Measurements from ENCODE around the gene RNU6-7. TPM values are rescaled to one million over a fixed set of nuclear protein-coding genes. Genes with fewer than 3 reads are reported as not detected.

RNU6-7 gene
- total RNA-seq, 1 donor from 2014 or later, result not detected

DNA sequence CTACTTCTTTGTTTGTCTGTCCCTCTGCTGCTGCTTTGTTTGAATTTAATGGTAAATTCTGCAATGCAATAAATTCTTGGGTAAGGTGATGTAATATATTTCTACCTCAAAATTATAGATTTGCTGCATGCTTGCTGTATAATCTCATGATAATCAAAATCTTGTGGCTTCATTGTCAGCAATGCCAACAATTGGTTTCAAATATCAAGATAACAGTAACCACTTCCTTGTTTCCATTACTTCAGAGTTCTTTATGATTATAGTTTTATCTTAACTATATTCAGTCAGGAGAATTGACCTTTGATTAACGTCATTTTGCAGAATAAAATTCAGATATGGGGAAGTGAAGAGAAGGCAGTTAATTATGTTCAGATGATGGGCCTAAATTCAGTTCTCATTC, 31.4 kb downstream of the RNU6-7 start:
- H3K27ac Mint-ChIP-seq (ENCODE audit: unreplicated experiment), result no peak overlapping the region
- TF ChIP-seq, protein P1, sequence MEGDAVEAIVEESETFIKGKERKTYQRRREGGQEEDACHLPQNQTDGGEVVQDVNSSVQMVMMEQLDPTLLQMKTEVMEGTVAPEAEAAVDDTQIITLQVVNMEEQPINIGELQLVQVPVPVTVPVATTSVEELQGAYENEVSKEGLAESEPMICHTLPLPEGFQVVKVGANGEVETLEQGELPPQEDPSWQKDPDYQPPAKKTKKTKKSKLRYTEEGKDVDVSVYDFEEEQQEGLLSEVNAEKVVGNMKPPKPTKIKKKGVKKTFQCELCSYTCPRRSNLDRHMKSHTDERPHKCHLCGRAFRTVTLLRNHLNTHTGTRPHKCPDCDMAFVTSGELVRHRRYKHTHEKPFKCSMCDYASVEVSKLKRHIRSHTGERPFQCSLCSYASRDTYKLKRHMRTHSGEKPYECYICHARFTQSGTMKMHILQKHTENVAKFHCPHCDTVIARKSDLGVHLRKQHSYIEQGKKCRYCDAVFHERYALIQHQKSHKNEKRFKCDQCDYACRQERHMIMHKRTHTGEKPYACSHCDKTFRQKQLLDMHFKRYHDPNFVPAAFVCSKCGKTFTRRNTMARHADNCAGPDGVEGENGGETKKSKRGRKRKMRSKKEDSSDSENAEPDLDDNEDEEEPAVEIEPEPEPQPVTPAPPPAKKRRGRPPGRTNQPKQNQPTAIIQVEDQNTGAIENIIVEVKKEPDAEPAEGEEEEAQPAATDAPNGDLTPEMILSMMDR (IDR thresholded peaks at IDR 0.05; ENCODE audit: unreplicated experiment), result no peak
- no peaks in the 10 kb centered on the region for H3K27me3 Mint-ChIP-seq (ENCODE audit: unreplicated experiment)
- H3K9me3 Mint-ChIP-seq (ENCODE audit: unreplicated experiment), result no peaks in the 10 kb centered on the region
- H3K4me3 Mint-ChIP-seq (ENCODE audit: unreplicated experiment), result no peak overlapping the region
- no peak for DNase-seq (ENCODE audit: low spot score)
- no peaks in the 10 kb centered on the region for H3K36me3 Mint-ChIP-seq (ENCODE audit: low read depth, unreplicated experiment)
- H3K4me1 Mint-ChIP-seq (ENCODE audit: unreplicated experiment), result no peaks in the 10 kb centered on the region

DNA sequence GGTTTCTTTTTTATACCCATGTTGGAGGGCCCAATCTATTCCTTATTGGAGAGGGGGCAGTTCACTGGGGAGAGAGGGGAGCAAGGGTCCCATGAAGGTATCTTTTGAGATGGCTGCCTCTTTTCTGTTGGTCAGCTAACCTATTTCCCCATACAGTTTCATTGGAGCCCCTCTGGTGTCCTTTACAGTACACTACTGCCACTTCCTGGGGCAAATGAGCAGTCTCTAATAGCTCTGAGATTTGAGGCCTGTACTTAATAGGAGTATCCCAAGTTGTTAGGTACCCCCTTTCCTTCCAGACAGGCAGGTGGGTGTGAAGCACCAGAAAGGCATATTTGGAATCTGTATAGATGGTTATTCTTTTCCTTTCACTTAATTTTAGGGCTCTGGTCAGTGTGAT, 42.6 kb downstream of the RNU6-7 start:
- Mint-ChIP-seq H3K27me3 (ENCODE audit: unreplicated experiment) (peaks cover 2% of the 10 kb centered on the region), H3K4me1 (ENCODE audit: unreplicated experiment) (no peaks in the 10 kb centered on the region)

DNA sequence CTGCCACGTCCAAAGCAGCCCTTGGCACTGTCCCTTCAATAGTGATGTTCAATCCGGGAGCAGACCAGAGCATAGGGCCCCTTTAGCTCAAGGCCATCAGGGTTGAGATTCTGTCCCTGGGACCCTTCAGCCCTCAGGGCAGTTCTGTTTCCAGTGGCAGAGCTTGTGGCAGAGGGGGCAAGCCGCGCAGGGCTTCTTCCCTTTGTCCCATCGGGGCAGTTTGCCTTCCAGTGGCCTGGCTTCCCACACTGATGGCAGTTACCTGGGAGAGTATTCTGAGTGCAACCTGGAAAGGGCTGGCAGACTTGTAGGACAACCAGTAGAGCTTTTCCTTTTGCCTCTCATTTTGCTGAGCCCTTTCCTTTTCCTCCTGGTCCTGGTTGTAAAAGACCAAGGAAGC, 44.9 kb downstream of the RNU6-7 start:
- H3K4me3 Mint-ChIP-seq (ENCODE audit: unreplicated experiment), result no peak overlapping the region
- H3K27me3 Mint-ChIP-seq (ENCODE audit: unreplicated experiment), result peaks cover 4% of the 10 kb centered on the region
- no peaks in the 10 kb centered on the region for H3K9me3 Mint-ChIP-seq (ENCODE audit: unreplicated experiment)
- H3K27ac Mint-ChIP-seq (ENCODE audit: unreplicated experiment), result no peak overlapping the region
- no peaks in the 10 kb centered on the region for H3K36me3 Mint-ChIP-seq (ENCODE audit: low read depth, unreplicated experiment)
- no peaks in the 10 kb centered on the region for H3K4me1 Mint-ChIP-seq (ENCODE audit: unreplicated experiment)
- no peak for DNase-seq (ENCODE audit: low spot score)
- TF ChIP-seq, protein P1 (IDR thresholded peaks at IDR 0.05; ENCODE audit: unreplicated experiment), result no peak

More for the DNA sequence above, 42.6 kb downstream of the RNU6-7 start:
- TF ChIP-seq, protein P1 (IDR thresholded peaks at IDR 0.05; ENCODE audit: unreplicated experiment), result no peak
- no peak overlapping the region for H3K4me3 Mint-ChIP-seq (ENCODE audit: unreplicated experiment)
- DNase-seq (ENCODE audit: low spot score), result no peak
- no peak overlapping the region for H3K27ac Mint-ChIP-seq (ENCODE audit: unreplicated experiment)
- peaks cover under 1% of the 10 kb centered on the region for H3K36me3 Mint-ChIP-seq (ENCODE audit: low read depth, unreplicated experiment)
- H3K9me3 Mint-ChIP-seq (ENCODE audit: unreplicated experiment), result peaks cover 6% of the 10 kb centered on the region

DNA sequence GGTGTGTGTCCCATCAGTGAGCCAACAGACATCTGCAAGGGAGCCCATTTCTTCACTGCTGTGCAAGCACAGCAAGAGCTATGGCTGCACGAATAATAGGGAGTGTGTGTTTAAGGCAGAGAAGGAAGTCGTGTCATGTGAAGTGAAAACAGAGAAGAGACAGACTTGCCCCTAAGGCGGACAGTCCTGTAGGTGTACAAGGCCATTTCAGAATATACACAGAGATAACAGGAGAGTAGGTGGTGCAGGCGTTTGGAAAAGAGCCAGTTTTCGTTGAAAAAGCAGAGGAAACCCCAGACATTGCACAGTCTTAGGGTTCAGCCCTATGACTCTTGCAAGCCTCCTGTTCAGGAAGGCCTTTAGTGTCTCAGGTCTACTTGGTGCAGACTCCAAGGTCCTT, 47.5 kb downstream of the RNU6-7 start:
- Mint-ChIP-seq H3K27ac (ENCODE audit: unreplicated experiment) (no peak overlapping the region), H3K36me3 (ENCODE audit: low read depth, unreplicated experiment) (no peaks in the 10 kb centered on the region), H3K27me3 (ENCODE audit: unreplicated experiment) (peaks cover 4% of the 10 kb centered on the region), H3K4me1 (ENCODE audit: unreplicated experiment) (no peaks in the 10 kb centered on the region), H3K9me3 (ENCODE audit: unreplicated experiment) (no peaks in the 10 kb centered on the region), H3K4me3 (ENCODE audit: unreplicated experiment) (no peak overlapping the region)
- TF ChIP-seq, protein P1 (IDR thresholded peaks at IDR 0.05; ENCODE audit: unreplicated experiment), result no peak
- no peak for DNase-seq (ENCODE audit: low spot score)

DNA sequence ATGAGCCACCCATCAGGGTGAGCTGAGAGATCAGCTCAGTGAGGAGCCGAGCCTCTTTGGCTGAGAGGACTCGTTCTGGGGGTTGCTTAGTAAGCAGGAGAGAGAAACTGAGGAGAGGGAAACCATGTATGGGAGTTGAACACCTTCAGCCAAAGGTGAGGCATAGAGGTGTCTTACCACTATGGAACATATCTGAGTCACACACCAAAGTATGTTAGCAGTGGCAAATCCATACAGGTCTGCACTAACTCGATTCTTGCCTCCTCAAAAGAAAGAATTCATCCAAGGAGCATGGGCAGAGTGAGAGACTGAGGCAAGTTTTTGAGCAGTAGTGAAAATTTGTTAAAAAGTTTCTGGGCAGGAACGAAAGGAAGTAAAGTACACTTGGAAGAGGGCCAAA, 47.9 kb downstream of the RNU6-7 start:
- no peaks in the 10 kb centered on the region for H3K36me3 Mint-ChIP-seq (ENCODE audit: low read depth, unreplicated experiment)
- H3K27me3 Mint-ChIP-seq (ENCODE audit: unreplicated experiment), result peaks cover 4% of the 10 kb centered on the region
- DNase-seq (ENCODE audit: low spot score), result no peak
- TF ChIP-seq, protein P1 (IDR thresholded peaks at IDR 0.05; ENCODE audit: unreplicated experiment), result no peak
- no peak overlapping the region for H3K27ac Mint-ChIP-seq (ENCODE audit: unreplicated experiment)
- H3K4me3 Mint-ChIP-seq (ENCODE audit: unreplicated experiment), result no peak overlapping the region
- H3K9me3 Mint-ChIP-seq (ENCODE audit: unreplicated experiment), result no peaks in the 10 kb centered on the region
- no peaks in the 10 kb centered on the region for H3K4me1 Mint-ChIP-seq (ENCODE audit: unreplicated experiment)
